GM19395 (cell line): ENCODE results near the gene PPP2R1B.
"Not testable (repeated sequence)": the region's sequence is repeated elsewhere in the genome, so short reads cannot be mapped to it uniquely, and the experiment has no call there.

Source experiments
- ATAC-seq: cut with Tn5 transposase; IDR thresholded peaks from one replicate; pipeline ENCODE4 v1.9.1; 2021; ENCODE audit warnings: mild to moderate bottlenecking, moderate library complexity; ENCODE audit not compliant: unreplicated experiment

Gene PPP2R1B

GRCh38 chr11:111784311-111784710 lies 18.1 kb upstream of the PPP2R1B start:
- ATAC-seq = not testable (repeated sequence)

GRCh38 chr11:111782109-111782741 lies 16.0 kb upstream of the PPP2R1B start:
- no peak for ATAC-seq

GRCh38 chr11:111779118-111779517 lies 12.9 kb upstream of the PPP2R1B start:
- ATAC-seq = no peak

- ATAC-seq = no peak
Observed at GRCh38 chr11:111778047-111778558, 11.9 kb upstream of the PPP2R1B start.

GRCh38 chr11:111777094-111778046 lies 11.2 kb upstream of the PPP2R1B start:
- ATAC-seq = peak; percentile 50

- peak; percentile 98 for ATAC-seq
Observed at GRCh38 chr11:111776398-111777093, 10.4 kb upstream of the PPP2R1B start.

- ATAC-seq = no peak
Observed at GRCh38 chr11:111774955-111775710, 8.9 kb upstream of the PPP2R1B start.

GRCh38 chr11:111772535-111772934 lies 6.3 kb upstream of the PPP2R1B start:
- no peak for ATAC-seq

- not testable (repeated sequence) for ATAC-seq
Observed at GRCh38 chr11:111771205-111771604, 5.0 kb upstream of the PPP2R1B start.

- ATAC-seq = no peak
Observed at GRCh38 chr11:111770581-111771134, 4.5 kb upstream of the PPP2R1B start.

GRCh38 chr11:111766834-111767142 lies 599 bp upstream of the PPP2R1B start:
- ATAC-seq = peak; percentile 21

GRCh38 chr11:111765320-111765983 lies 737 bp downstream of the PPP2R1B start:
- ATAC-seq = peak; percentile 47

GRCh38 chr11:111764621-111765020 lies 1.6 kb downstream of the PPP2R1B start:
- ATAC-seq = no peak

GRCh38 chr11:111762981-111763643 lies 3.1 kb downstream of the PPP2R1B start:
- ATAC-seq = no peak

GRCh38 chr11:111762526-111762925 lies 3.7 kb downstream of the PPP2R1B start:
- ATAC-seq = no peak

- ATAC-seq = no peak
Observed at GRCh38 chr11:111761036-111761435, 5.2 kb downstream of the PPP2R1B start.

- ATAC-seq = no peak
Observed at GRCh38 chr11:111759778-111760407, 6.3 kb downstream of the PPP2R1B start.

GRCh38 chr11:111759376-111759775 lies 6.8 kb downstream of the PPP2R1B start:
- ATAC-seq = no peak

GRCh38 chr11:111756097-111756496 lies 10.1 kb downstream of the PPP2R1B start:
- ATAC-seq = no peak
